GM18951 (cell line): Measurements from ENCODE around the gene GUCY2D.

ENCODE experiments used
- POLR2A ChIP-seq: IDR thresholded peaks from 4 replicates; pipeline ENCODE4 v1.6.1; 2011; ENCODE audit warnings: mild to moderate bottlenecking; ENCODE audit not compliant: insufficient read length, insufficient read depth; ENCODE audit errors: extremely low read depth
- in situ Hi-C: fragments of 300-500 bp; cut with MboI; formaldehyde crosslinking; loops from one replicate; pipeline ENCODE4 v1.12.0; 2022; ENCODE audit warnings: low sequenced_read_pairs, mixed read lengths, inconsistent platforms; ENCODE audit not compliant: unreplicated experiment

GUCY2D gene

GRCh38 chr17:8004899-8005298, 2.5 kb downstream of the GUCY2D start:
- in situ Hi-C loops, result no loop called here
- TF ChIP-seq POLR2A, result no peak

- in situ Hi-C loops, result no loop called here
- no peak for TF ChIP-seq POLR2A
Observed at GRCh38 chr17:8005357-8005756, 2.9 kb downstream of the GUCY2D start.

GRCh38 chr17:8005967-8006730, 3.7 kb downstream of the GUCY2D start:
- no peak for TF ChIP-seq POLR2A
- in situ Hi-C loops, result no loop called here

GRCh38 chr17:8006836-8007680, 4.6 kb downstream of the GUCY2D start:
- in situ Hi-C loops, result no loop called here
- TF ChIP-seq POLR2A, result no peak

- TF ChIP-seq POLR2A, result no peak
- in situ Hi-C loops, result no loop called here
Observed at GRCh38 chr17:8007836-8008235, 5.4 kb downstream of the GUCY2D start.

- TF ChIP-seq POLR2A, result no peak
- in situ Hi-C loops, result no loop called here
Observed at GRCh38 chr17:8012045-8012580, 9.7 kb downstream of the GUCY2D start.

- in situ Hi-C loops, result no loop called here
- no peak for TF ChIP-seq POLR2A
Observed at GRCh38 chr17:8012996-8013640, 10.7 kb downstream of the GUCY2D start.

GRCh38 chr17:8013731-8014557, 11.5 kb downstream of the GUCY2D start:
- no peak for TF ChIP-seq POLR2A
- in situ Hi-C loops, result no loop called here

GRCh38 chr17:8014558-8014850, 12.1 kb downstream of the GUCY2D start:
- in situ Hi-C loops, result no loop called here
- TF ChIP-seq POLR2A, result no peak

GRCh38 chr17:8015236-8015956, 13.0 kb downstream of the GUCY2D start:
- TF ChIP-seq POLR2A, result no peak
- in situ Hi-C loops, result no loop called here

GRCh38 chr17:8015957-8016631, 13.7 kb downstream of the GUCY2D start:
- TF ChIP-seq POLR2A, result no peak
- in situ Hi-C loops, result no loop called here

- in situ Hi-C loops, result no loop called here
- TF ChIP-seq POLR2A, result no peak
Observed at GRCh38 chr17:8016632-8017424, 14.4 kb downstream of the GUCY2D start.
